ENCODE data around the gene FAM90A1. TPM values are rescaled to one million over a fixed set of nuclear protein-coding genes. Genes with fewer than 3 reads are reported as not detected.
"Not testable (repeated sequence)": the region's sequence is repeated elsewhere in the genome, so short reads cannot be mapped to it uniquely, and the experiment has no call there.

Gene FAM90A1
- total and polyA plus RNA-seq, 2 donors (not counting 1 experiment from before 2014, with no cell fraction given) = 0.05 to 0.33 TPM

DNA sequence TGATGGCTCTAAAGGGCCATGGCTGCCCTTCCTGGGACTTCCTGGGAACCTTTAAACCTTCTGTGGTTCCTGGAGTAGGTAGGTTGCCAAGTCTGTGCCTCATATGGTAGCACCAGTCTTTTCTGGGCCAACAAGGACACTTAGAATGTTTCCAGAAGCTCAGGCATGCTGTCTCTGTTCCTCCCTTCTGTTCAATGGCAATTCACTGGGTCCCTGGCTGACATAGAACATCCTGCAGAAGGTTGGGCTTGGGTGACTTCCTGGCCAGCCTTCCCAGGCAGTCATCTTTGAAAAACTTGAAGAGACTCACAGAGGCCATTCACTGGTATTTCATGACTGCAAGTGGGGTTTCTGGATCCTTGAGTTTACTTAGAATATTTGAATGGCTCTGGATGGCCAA lies 46.1 kb downstream of the FAM90A1 start:
- not testable (repeated sequence) for H2AFZ ChIP-seq (ENCODE audit: low read length); H4K20me1 ChIP-seq (ENCODE audit: control insufficient read depth, extremely low read depth, insufficient read depth, low read length); H3K4me2 ChIP-seq (ENCODE audit: extremely low read depth, insufficient read depth, low read length); H3K9ac ChIP-seq (ENCODE audit: insufficient read depth, low read length); H3K4me1 ChIP-seq (ENCODE audit: control insufficient read depth, extremely low read depth, insufficient read depth, low read length); H3K36me3 ChIP-seq (ENCODE audit: control insufficient read depth, insufficient read depth, low read length); H3K9me3 ChIP-seq (ENCODE audit: control insufficient read depth, insufficient read depth, low read depth, low read length); H3K27ac ChIP-seq (ENCODE audit: insufficient read depth, low read length); H3K27me3 ChIP-seq (ENCODE audit: control insufficient read depth, insufficient read depth, low read length); H3K79me2 ChIP-seq (ENCODE audit: control insufficient read depth, insufficient read depth, low read length)
- DNase-seq (ENCODE audit: low read depth in 2 of 2) = peak in 1 of 2 donors; percentile 0
- peak overlapping the region in 2 of 4 experiments; percentile 10 to 64 for H3K4me3 ChIP-seq (replicated peaks in 1 of 4; ENCODE audit: control extremely low read depth in 1 of 4, insufficient read depth in 1 of 4, low read depth in 3 of 4, low read length in 4 of 4)

DNA sequence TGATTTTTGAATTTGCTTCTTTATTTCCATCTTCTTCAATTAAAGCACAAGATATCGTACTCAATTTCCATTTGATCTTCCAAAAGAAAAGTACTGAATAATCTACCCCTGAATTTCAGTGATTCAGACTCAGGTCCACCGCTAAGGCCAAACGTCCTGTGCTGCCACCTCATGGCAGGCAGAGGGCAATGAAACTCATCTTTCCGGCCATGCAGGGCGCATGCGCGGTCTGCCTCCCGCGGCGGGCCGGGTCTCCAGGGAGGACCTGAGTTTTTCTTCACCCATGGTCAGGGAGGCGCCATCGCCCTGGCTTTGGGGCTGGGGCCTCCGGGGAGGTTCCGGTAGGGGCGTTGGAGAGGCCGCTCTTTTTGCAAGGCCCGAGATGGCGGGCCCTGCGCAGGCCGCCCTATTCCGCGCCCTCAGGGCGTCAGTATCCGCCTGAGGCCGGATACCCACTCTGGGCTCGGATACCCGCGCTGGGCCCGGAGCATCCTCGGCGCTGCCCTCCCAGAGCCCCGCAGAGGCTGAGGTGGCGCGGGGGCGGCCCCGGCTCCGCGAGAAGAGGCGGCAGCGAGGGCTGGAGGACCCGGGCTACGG lies 47.3 kb downstream of the FAM90A1 start:
- Histone ChIP-seq H3K27ac (ENCODE audit: insufficient read depth, low read length) (peak overlapping the region; percentile 53), H3K4me2 (ENCODE audit: extremely low read depth, insufficient read depth, low read length) (peak overlapping the region; percentile 35)

DNA sequence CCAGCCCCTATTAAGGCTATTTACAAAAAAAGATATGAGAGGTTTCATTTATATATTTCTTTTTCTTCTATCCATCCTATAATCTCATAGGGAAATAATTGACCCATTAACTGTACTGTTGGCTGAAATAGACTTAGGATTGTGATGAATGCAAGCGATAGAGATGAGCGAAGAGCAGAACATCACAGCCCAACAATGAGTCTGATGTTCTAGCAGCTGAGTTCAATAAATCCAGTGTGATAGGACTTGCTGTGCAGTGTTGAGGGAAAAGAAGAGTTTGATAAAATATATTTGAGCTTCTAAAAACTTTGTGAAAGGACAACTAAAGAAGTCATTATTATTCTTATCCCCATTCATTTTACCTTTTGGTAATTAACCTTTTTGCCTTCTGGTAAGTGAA lies 54.5 kb downstream of the FAM90A1 start:
- not testable (repeated sequence) for H3K9ac ChIP-seq (ENCODE audit: insufficient read depth, low read length); H3K79me2 ChIP-seq (ENCODE audit: control insufficient read depth, insufficient read depth, low read length); H3K27me3 ChIP-seq (ENCODE audit: control insufficient read depth, insufficient read depth, low read length); H4K20me1 ChIP-seq (ENCODE audit: control insufficient read depth, extremely low read depth, insufficient read depth, low read length); H2AFZ ChIP-seq (ENCODE audit: low read length); H3K4me2 ChIP-seq (ENCODE audit: extremely low read depth, insufficient read depth, low read length); H3K27ac ChIP-seq (ENCODE audit: insufficient read depth, low read length); DNase-seq (ENCODE audit: low read depth in 2 of 2); H3K4me3 ChIP-seq (replicated peaks in 1 of 4; ENCODE audit: control extremely low read depth in 1 of 4, insufficient read depth in 1 of 4, low read depth in 3 of 4, low read length in 4 of 4); H3K9me3 ChIP-seq (ENCODE audit: control insufficient read depth, insufficient read depth, low read depth, low read length); H3K4me1 ChIP-seq (ENCODE audit: control insufficient read depth, extremely low read depth, insufficient read depth, low read length); H3K36me3 ChIP-seq (ENCODE audit: control insufficient read depth, insufficient read depth, low read length)

More for the DNA sequence above, 47.3 kb downstream of the FAM90A1 start:
- H3K4me1 ChIP-seq (ENCODE audit: control insufficient read depth, extremely low read depth, insufficient read depth, low read length); H2AFZ ChIP-seq (ENCODE audit: low read length); H4K20me1 ChIP-seq (ENCODE audit: control insufficient read depth, extremely low read depth, insufficient read depth, low read length); H3K27me3 ChIP-seq (ENCODE audit: control insufficient read depth, insufficient read depth, low read length); H3K79me2 ChIP-seq (ENCODE audit: control insufficient read depth, insufficient read depth, low read length); H3K36me3 ChIP-seq (ENCODE audit: control insufficient read depth, insufficient read depth, low read length); H3K9me3 ChIP-seq (ENCODE audit: control insufficient read depth, insufficient read depth, low read depth, low read length): not testable (repeated sequence)
- H3K4me3 ChIP-seq (replicated peaks in 1 of 4; ENCODE audit: control extremely low read depth in 1 of 4, insufficient read depth in 1 of 4, low read depth in 3 of 4, low read length in 4 of 4) = peak overlapping the region; percentile 40 to 64 (median 48)
- peak; percentile 37 to 49 for DNase-seq (ENCODE audit: low read depth in 2 of 2)
- TF ChIP-seq, protein P1, sequence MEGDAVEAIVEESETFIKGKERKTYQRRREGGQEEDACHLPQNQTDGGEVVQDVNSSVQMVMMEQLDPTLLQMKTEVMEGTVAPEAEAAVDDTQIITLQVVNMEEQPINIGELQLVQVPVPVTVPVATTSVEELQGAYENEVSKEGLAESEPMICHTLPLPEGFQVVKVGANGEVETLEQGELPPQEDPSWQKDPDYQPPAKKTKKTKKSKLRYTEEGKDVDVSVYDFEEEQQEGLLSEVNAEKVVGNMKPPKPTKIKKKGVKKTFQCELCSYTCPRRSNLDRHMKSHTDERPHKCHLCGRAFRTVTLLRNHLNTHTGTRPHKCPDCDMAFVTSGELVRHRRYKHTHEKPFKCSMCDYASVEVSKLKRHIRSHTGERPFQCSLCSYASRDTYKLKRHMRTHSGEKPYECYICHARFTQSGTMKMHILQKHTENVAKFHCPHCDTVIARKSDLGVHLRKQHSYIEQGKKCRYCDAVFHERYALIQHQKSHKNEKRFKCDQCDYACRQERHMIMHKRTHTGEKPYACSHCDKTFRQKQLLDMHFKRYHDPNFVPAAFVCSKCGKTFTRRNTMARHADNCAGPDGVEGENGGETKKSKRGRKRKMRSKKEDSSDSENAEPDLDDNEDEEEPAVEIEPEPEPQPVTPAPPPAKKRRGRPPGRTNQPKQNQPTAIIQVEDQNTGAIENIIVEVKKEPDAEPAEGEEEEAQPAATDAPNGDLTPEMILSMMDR (conservative IDR thresholded peaks at IDR 0.05 in 1 of 2, IDR thresholded peaks at IDR 0.05 in 1 of 2; ENCODE audit: low read depth in 1 of 2, low read length in 2 of 2) = peak; percentile 35 to 58
- peak overlapping the region; percentile 51 for H3K9ac ChIP-seq (ENCODE audit: insufficient read depth, low read length)

Other genes with a start within 250 kb of the FAM90A1 start
- gene FOXJ2, start 194.9 kb downstream of the FAM90A1 start, total RNA-seq = 5.4 and 8.3 TPM in 2 replicates
- 8.3 and 9.2 TPM in 2 replicates for gene FOXJ2, start 194.9 kb downstream of the FAM90A1 start, polyA plus RNA-seq
- 0.17 TPM in 1 of 2 replicates, not detected in the other for gene C3AR1, start 161.3 kb downstream of the FAM90A1 start, total RNA-seq
- 0.34 and 0.37 TPM in 2 replicates for gene C3AR1, start 161.3 kb downstream of the FAM90A1 start, polyA plus RNA-seq
- gene NECAP1, start 145.3 kb downstream of the FAM90A1 start, total RNA-seq = 40.8 and 41.1 TPM in 2 replicates
- 31.0 and 37.9 TPM in 2 replicates for gene NECAP1, start 145.3 kb downstream of the FAM90A1 start, polyA plus RNA-seq
- gene CLEC4A, start 104.0 kb downstream of the FAM90A1 start, total RNA-seq = 0.26 and 0.33 TPM in 2 replicates
- 0.26 and 0.61 TPM in 2 replicates for gene CLEC4A, start 104.0 kb downstream of the FAM90A1 start, polyA plus RNA-seq
- gene ZNF705A, start 70.6 kb downstream of the FAM90A1 start, total RNA-seq = not detected in 2 replicates
- gene ZNF705A, start 70.6 kb downstream of the FAM90A1 start, polyA plus RNA-seq = not detected in 2 replicates
- not detected in 2 replicates for gene CLEC6A, start 228.3 kb upstream of the FAM90A1 start, total RNA-seq
- not detected in 2 replicates for gene CLEC6A, start 228.3 kb upstream of the FAM90A1 start, polyA plus RNA-seq